ENCODE data around the gene OR2B2.
"Not testable (repeated sequence)": the region's sequence is repeated elsewhere in the genome, so short reads cannot be mapped to it uniquely, and the experiment has no call there.

OR2B2 gene

DNA sequence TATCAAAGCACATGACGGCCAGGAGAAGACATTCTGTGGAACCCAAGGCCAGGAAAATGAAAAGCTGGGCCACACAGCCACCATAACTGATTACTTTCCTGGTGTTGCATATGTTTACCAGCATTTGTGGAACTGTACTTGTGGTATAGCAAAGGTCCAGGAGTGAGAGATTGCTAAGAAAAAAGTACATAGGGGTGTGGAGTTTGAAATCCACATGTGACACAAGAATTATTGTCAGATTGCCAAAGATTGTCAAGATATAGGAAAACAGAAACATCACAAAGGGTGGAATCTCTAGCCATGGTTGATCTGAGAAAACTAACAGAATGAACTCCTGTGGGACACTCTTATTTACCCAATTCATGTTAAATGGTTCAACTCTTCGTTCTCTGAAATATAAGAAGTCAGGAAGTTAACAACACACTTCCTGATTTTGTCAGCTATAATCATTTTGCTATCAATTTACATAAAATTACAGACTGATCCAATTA, at the start of gene OR2B2:
TSS of gene OR2B2 (minus strand) at position 441 of the 491 bp plus-strand sequence. CDS start at position 364, 77 bp downstream.
- H3K36me3 ChIP-seq (ENCODE audit: control insufficient read depth, insufficient read depth, low read length) = no peaks in the 10 kb centered on the region
- no peak within 1 kb of the TSS for H3K4me3 ChIP-seq (ENCODE audit: low read length)
- no peaks in the 10 kb centered on the region for H3K4me1 ChIP-seq (ENCODE audit: control insufficient read depth, insufficient read depth, low read length)
- H3K27me3 ChIP-seq (ENCODE audit: control insufficient read depth, insufficient read depth, low read length) = no peaks in the 10 kb centered on the region
- no peak within 1 kb of the TSS for H3K9ac ChIP-seq (ENCODE audit: low read length)
- H3K27ac ChIP-seq (ENCODE audit: low read depth, low read length) = no peak within 1 kb of the TSS

DNA sequence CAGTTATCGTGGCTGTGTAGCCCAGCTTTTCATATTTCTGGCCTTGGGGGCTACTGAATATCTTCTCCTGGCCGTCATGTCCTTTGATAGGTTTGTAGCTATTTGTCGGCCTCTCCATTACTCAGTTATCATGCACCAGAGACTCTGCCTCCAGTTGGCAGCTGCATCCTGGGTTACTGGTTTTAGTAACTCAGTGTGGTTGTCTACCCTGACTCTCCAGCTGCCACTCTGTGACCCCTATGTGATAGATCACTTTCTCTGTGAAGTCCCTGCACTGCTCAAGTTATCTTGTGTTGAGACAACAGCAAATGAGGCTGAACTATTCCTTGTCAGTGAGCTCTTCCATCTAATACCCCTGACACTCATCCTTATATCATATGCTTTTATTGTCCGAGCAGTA, 45.3 kb upstream of the OR2B2 start:
- Histone ChIP-seq H3K36me3 (ENCODE audit: control insufficient read depth, insufficient read depth, low read length) (no peaks in the 10 kb centered on the region), H3K4me3 (ENCODE audit: low read length) (no peak overlapping the region), H3K27ac (ENCODE audit: low read depth, low read length) (no peak overlapping the region), H3K4me1 (ENCODE audit: control insufficient read depth, insufficient read depth, low read length) (no peaks in the 10 kb centered on the region), H3K9ac (ENCODE audit: low read length) (no peak overlapping the region), H3K27me3 (ENCODE audit: control insufficient read depth, insufficient read depth, low read length) (no peaks in the 10 kb centered on the region)

DNA sequence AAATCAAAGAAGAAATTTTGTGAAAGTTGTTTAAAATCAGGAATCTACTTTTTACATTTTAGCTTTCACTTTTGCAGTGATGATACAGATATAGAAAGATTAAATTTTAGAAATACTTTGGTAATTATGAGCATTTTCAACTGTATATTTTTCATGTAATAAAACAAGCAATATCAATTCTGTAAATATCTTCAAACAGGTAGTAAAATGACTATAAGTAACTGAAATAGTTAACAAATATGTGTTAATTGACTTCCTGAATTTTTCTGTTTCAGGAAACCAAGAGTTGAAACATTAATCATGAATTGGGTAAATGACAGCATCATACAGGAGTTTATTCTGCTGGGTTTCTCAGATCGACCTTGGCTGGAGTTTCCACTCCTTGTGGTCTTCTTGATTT, 44.7 kb upstream of the OR2B2 start, which contains the start of gene OR2B6:
TSS of gene OR2B6 (plus strand) at position 301 of the 400 bp plus-strand sequence. CDS start at position 301, 0 bp downstream.
- Histone ChIP-seq H3K36me3 (ENCODE audit: control insufficient read depth, insufficient read depth, low read length) (no peaks in the 10 kb centered on the region), H3K9ac (ENCODE audit: low read length) (no peak within 1 kb of the TSS), H3K27ac (ENCODE audit: low read depth, low read length) (no peak within 1 kb of the TSS), H3K4me1 (ENCODE audit: control insufficient read depth, insufficient read depth, low read length) (no peaks in the 10 kb centered on the region), H3K27me3 (ENCODE audit: control insufficient read depth, insufficient read depth, low read length) (no peaks in the 10 kb centered on the region), H3K4me3 (ENCODE audit: low read length) (no peak within 1 kb of the TSS)

DNA sequence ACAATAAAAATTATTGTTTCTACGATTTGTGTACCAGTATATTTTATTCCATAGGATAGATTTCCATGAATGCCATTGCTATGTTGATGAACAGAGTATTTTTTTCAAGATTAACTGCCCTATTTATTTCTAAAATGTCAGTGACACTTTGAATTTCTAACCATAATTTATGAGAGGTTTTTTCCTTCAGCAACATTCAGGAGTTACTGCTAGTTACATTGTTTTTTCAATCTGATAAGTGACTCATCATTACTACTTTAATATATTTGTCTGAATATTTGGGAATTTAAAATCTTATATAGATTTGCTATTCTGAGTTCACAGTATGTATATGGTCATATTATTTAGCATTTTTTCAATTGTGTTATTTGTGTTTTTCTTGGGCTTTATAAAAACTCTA, 38.8 kb upstream of the OR2B2 start:
- Histone ChIP-seq H3K27me3 (ENCODE audit: control insufficient read depth, insufficient read depth, low read length) (no peaks in the 10 kb centered on the region), H3K36me3 (ENCODE audit: control insufficient read depth, insufficient read depth, low read length) (no peaks in the 10 kb centered on the region)

DNA sequence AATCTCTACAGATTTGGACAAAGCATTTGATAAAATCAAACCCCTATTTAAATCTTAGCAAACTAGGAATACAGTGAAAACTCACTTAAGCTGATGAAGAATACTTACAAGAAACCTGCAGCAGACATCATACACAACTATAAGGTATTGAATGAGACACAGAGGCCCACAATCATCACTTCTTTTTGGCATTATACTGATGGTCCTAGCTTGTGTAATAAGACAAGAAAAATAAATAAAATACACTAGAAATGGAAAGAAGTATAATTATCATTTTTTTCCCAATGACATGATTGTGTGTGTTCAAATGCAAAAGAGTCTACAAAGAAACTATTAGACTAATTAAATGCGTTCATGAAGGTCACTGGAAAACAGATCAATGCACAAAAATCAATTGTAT, 36.0 kb upstream of the OR2B2 start:
- H3K9ac ChIP-seq (ENCODE audit: low read length) = no peak overlapping the region
- no peaks in the 10 kb centered on the region for H3K36me3 ChIP-seq (ENCODE audit: control insufficient read depth, insufficient read depth, low read length)
- H3K27ac ChIP-seq (ENCODE audit: low read depth, low read length) = no peak overlapping the region
- H3K27me3 ChIP-seq (ENCODE audit: control insufficient read depth, insufficient read depth, low read length) = no peaks in the 10 kb centered on the region
- no peaks in the 10 kb centered on the region for H3K4me1 ChIP-seq (ENCODE audit: control insufficient read depth, insufficient read depth, low read length)
- H3K4me3 ChIP-seq (ENCODE audit: low read length) = no peak overlapping the region

More for the DNA sequence above, 38.8 kb upstream of the OR2B2 start:
- Histone ChIP-seq H3K4me3 (ENCODE audit: low read length) (no peak overlapping the region), H3K9ac (ENCODE audit: low read length) (no peak overlapping the region), H3K27ac (ENCODE audit: low read depth, low read length) (no peak overlapping the region), H3K4me1 (ENCODE audit: control insufficient read depth, insufficient read depth, low read length) (no peaks in the 10 kb centered on the region)

DNA sequence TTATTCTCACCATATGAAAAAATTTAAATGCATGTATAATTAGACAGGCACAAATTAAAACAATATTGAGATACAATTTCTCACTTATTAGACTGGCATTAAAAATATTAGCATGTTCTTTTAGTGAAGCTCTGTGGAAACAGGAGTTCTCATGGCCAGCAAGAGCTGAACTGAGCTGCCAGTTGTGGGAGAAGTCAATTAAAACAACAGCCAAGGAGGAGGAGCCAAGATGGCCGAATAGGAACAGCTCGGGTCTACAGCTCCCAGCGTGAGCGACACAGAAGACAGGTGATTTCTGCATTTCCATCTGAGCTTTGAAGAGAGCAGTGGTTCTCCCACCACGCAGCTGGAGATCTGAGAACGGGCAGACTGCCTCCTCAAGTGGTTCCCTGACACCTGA, 30.9 kb upstream of the OR2B2 start:
- not testable (repeated sequence) for H3K4me3 ChIP-seq (ENCODE audit: low read length); H3K27me3 ChIP-seq (ENCODE audit: control insufficient read depth, insufficient read depth, low read length); H3K4me1 ChIP-seq (ENCODE audit: control insufficient read depth, insufficient read depth, low read length); H3K27ac ChIP-seq (ENCODE audit: low read depth, low read length); H3K9ac ChIP-seq (ENCODE audit: low read length); H3K36me3 ChIP-seq (ENCODE audit: control insufficient read depth, insufficient read depth, low read length)

DNA sequence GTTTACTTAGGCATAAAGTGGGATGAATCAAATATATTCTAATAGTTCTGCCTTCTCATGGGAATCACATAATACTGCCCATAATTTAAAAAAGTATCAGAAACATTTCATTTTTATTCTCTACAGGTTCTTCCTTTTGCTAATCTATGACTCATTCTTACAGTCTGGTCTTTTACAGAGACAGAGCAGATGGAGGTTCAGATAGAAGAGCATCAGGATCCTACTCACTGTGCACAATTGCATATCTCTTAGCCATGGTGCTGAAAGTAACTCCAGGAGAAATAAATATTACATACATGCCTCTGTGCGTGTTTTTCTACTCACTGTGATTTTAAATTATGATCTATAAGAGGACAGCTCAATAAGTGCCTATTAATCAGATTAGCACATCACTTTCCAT, 28.6 kb upstream of the OR2B2 start:
- no peaks in the 10 kb centered on the region for H3K4me1 ChIP-seq (ENCODE audit: control insufficient read depth, insufficient read depth, low read length)
- H3K9ac ChIP-seq (ENCODE audit: low read length) = no peak overlapping the region
- no peak overlapping the region for H3K27ac ChIP-seq (ENCODE audit: low read depth, low read length)
- no peaks in the 10 kb centered on the region for H3K36me3 ChIP-seq (ENCODE audit: control insufficient read depth, insufficient read depth, low read length)
- H3K4me3 ChIP-seq (ENCODE audit: low read length) = no peak overlapping the region
- no peaks in the 10 kb centered on the region for H3K27me3 ChIP-seq (ENCODE audit: control insufficient read depth, insufficient read depth, low read length)

DNA sequence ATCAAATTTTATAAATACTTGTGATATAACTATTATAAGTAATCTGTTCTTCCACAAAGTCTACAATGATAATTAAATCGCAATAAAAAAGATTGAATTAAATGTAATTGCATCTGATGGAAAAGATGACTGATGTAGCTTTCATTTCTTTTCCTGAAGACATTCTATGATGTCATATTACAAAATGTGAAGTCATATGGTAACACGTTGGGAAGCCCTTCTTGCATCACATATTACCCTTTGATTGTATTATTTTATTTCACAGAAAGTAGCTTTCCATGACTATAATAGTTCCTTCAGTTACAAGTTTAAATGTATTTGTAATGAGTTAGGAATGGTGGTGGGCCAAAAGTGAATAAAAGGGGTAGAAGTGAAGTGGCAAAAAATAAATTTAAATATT, 19.0 kb upstream of the OR2B2 start:
- no peaks in the 10 kb centered on the region for H3K4me1 ChIP-seq (ENCODE audit: control insufficient read depth, insufficient read depth, low read length)
- H3K36me3 ChIP-seq (ENCODE audit: control insufficient read depth, insufficient read depth, low read length) = no peaks in the 10 kb centered on the region
- no peak overlapping the region for H3K9ac ChIP-seq (ENCODE audit: low read length)
- H3K27me3 ChIP-seq (ENCODE audit: control insufficient read depth, insufficient read depth, low read length) = no peaks in the 10 kb centered on the region
- no peak overlapping the region for H3K27ac ChIP-seq (ENCODE audit: low read depth, low read length)
- H3K4me3 ChIP-seq (ENCODE audit: low read length) = no peak overlapping the region

DNA sequence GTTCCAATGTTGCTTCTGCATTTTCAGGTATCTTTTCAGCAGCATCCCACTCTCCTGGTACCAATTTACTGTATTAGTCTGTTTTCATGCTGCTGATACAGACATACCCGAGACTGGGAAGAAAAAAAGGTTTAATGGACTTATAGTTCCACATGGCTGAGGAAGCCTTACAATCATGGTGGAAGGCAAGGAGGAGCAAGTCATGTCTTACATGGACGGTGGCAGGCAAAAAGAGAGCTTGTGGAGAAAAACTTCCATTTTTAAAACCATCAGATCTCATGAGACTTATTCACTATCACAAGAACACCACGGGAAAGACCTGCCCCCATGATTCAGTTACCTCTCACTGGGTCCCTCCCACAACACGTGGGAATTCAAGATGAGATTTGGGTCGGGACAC, 17.7 kb upstream of the OR2B2 start:
- H3K36me3 ChIP-seq (ENCODE audit: control insufficient read depth, insufficient read depth, low read length); H3K9ac ChIP-seq (ENCODE audit: low read length); H3K4me1 ChIP-seq (ENCODE audit: control insufficient read depth, insufficient read depth, low read length); H3K27me3 ChIP-seq (ENCODE audit: control insufficient read depth, insufficient read depth, low read length); H3K4me3 ChIP-seq (ENCODE audit: low read length); H3K27ac ChIP-seq (ENCODE audit: low read depth, low read length): not testable (repeated sequence)

DNA sequence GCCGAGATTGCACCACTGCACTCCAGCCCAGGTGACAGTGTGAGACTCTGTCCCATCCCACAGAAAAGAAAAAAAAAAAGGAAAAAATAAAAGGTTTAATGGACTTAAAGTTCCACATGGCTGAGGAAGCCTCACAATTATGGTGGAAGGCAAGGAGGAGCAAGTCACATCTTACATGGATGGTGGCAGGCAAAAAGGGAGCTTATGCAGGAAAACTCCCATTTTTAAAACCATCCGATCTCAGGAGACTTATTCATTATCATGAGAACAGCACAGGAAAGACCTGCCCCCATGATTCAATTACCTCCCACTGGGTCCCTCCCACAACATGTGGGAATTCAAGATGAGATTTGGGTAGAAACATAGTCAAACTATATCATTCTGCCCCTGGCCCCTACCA, 15.8 kb upstream of the OR2B2 start:
- not testable (repeated sequence) for H3K9ac ChIP-seq (ENCODE audit: low read length); H3K4me3 ChIP-seq (ENCODE audit: low read length); H3K36me3 ChIP-seq (ENCODE audit: control insufficient read depth, insufficient read depth, low read length); H3K4me1 ChIP-seq (ENCODE audit: control insufficient read depth, insufficient read depth, low read length); H3K27me3 ChIP-seq (ENCODE audit: control insufficient read depth, insufficient read depth, low read length); H3K27ac ChIP-seq (ENCODE audit: low read depth, low read length)

DNA sequence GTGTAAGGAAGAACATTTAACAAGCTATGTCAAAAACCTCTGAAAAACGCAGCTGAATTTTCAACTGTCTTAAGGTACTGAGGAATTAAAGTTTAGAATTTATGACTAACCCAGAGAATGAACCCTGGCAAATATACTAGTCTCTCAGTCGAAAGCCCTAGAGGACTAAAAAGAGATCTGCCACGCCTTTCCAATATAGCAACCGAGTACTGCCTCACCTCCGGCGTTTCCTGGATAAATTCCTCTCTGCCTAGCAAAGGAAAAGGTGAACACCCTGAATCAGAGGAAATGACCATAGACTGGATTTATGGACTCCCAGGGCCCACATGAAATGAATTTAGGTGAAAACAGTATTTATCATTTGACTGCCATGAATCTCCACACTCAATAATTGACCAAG, 12.0 kb upstream of the OR2B2 start:
- Histone ChIP-seq H3K27me3 (ENCODE audit: control insufficient read depth, insufficient read depth, low read length) (no peaks in the 10 kb centered on the region), H3K27ac (ENCODE audit: low read depth, low read length) (no peak overlapping the region), H3K4me1 (ENCODE audit: control insufficient read depth, insufficient read depth, low read length) (no peaks in the 10 kb centered on the region), H3K36me3 (ENCODE audit: control insufficient read depth, insufficient read depth, low read length) (no peaks in the 10 kb centered on the region), H3K9ac (ENCODE audit: low read length) (no peak overlapping the region), H3K4me3 (ENCODE audit: low read length) (no peak overlapping the region)

DNA sequence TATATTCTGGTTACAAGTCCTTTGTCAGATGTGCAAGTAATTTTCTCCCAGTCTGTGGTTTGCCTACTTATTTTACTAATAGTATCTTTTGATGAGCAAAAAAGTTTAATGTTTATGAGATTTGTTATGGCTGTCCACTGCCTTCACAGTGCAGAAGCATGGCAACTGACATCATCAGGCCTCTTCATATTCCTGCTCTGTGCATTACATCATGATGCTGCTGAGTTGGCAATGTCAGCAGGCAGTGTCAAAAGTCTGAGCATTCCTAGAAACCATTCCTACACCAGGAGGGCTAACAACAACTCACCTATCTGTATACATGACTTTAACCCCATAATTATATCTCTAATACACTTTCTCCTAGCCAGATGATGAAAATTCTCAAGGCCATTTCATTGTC, 10.8 kb upstream of the OR2B2 start:
- Histone ChIP-seq H3K9ac (ENCODE audit: low read length) (no peak overlapping the region), H3K27ac (ENCODE audit: low read depth, low read length) (no peak overlapping the region), H3K4me3 (ENCODE audit: low read length) (no peak overlapping the region), H3K36me3 (ENCODE audit: control insufficient read depth, insufficient read depth, low read length) (no peaks in the 10 kb centered on the region), H3K27me3 (ENCODE audit: control insufficient read depth, insufficient read depth, low read length) (no peaks in the 10 kb centered on the region), H3K4me1 (ENCODE audit: control insufficient read depth, insufficient read depth, low read length) (no peaks in the 10 kb centered on the region)

DNA sequence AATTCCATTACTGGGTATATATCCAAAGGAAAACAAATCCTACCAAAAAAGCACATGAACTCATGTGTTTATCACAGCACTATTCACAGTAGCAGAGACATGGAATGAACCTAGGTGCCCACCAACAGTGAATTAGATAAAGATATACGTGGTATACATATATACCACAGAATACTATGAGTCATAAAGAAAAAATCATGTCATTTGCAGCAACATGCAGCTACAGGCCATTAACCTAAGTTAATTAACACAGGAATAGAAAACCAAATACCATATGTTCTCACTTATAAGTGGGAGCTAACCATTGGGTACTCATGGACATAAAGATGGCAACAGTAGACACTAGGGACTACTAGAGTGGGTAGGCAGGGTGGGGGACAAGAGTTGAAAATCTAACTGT, 4.2 kb downstream of the OR2B2 start:
- Histone ChIP-seq H3K4me3 (ENCODE audit: low read length) (no peak overlapping the region), H3K4me1 (ENCODE audit: control insufficient read depth, insufficient read depth, low read length) (no peaks in the 10 kb centered on the region), H3K27me3 (ENCODE audit: control insufficient read depth, insufficient read depth, low read length) (no peaks in the 10 kb centered on the region), H3K9ac (ENCODE audit: low read length) (no peak overlapping the region), H3K36me3 (ENCODE audit: control insufficient read depth, insufficient read depth, low read length) (no peaks in the 10 kb centered on the region), H3K27ac (ENCODE audit: low read depth, low read length) (no peak overlapping the region)
